ENCODE measurements around the gene FOSL2.

GRCh38 chr2:28462122-28462521, 69.5 kb downstream of the FOSL2 start:
- TF ChIP-seq CTCF (conservative IDR thresholded peaks at IDR 0.05) (no peak), ZFX (IDR thresholded peaks at IDR 0.05) (no peak)

All from C4-2B (cell line).